Stimulated activated CD4-positive, alpha-beta T cell treated with anti-CD3 and anti-CD28 coated beads, Interleukin-4, amount 100 ng/mL, for 1 hour (primary cell): Measurements from ENCODE around the gene COLEC11.

ENCODE experiments used
- DNase-seq: peaks from one replicate; pipeline ENCODE4 v3.0.0-alpha.2; 2020

The COLEC11 gene

DNA sequence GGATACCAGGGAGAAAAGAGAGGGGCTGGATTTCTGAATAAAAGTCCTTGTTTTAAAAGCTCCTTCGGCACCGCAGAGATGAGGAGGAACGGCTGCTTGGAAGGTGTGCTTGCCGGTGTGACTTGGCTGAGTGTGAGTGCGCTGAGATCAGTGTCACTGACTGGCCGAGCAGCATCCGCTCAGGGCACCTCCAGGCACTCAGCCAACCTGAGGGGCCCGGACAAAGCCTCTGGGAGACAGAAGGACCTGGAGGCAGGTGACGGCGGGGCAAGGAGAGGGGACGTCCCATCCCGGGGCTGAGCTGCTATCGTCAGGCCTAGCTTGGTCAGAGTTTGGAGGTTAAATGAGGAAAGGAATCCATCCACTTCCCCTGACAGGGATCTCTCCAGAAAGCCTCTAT lies 46.3 kb downstream of the COLEC11 start:
- DNase-seq = no peak

GRCh38 chr2:3641841-3642421 lies 47.0 kb downstream of the COLEC11 start:
- no peak for DNase-seq

DNA sequence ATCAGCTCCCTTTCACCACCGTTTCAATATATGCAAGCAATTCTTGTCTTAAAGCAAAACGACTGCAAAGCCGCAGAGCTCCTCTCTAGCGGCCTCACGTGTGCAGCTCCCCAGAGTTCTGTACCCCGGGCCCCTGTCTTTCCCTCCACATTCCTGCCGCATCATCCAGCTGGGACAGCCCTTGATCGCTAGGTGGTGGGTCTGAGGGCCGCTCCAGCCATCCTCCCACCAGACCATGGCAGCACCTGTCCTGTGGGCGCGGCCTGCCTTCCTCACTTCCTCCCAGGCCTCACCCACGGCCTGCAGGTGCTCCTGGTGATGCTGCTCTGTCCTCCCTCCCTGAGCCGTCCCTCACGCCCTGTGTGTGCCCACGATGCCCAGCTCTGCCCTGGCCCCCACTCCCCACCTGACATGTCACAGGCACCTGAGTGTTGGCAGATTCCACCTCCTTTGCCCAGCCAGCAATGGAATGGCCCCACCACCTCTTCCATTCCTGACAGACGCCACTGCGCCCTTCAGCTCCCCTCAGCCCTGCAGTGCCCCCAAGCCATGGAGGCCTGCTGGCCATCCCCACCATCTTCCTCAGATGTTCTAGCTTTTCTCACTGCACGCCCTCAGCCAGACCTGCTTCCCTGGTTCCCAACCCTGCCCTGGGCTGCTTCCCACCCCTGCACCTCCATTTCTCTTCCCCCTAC lies 47.8 kb downstream of the COLEC11 start:
- DNase-seq = no peak

GRCh38 chr2:3643371-3644245 lies 48.7 kb downstream of the COLEC11 start:
- DNase-seq = no peak

DNA sequence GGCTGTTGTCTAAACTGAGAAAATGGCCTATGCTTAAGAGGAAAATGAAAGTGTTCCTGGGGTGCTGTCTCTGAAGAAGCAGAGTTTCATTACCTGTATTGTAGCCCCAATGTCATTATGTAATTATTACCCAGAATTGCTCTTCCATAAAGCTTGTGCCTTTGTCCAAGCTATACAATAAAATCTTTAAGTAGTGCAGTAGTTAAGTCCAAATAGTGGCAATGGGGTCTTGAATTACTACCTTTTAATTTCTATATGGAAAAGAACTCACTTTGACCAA lies 49.3 kb downstream of the COLEC11 start:
- no peak for DNase-seq

DNA sequence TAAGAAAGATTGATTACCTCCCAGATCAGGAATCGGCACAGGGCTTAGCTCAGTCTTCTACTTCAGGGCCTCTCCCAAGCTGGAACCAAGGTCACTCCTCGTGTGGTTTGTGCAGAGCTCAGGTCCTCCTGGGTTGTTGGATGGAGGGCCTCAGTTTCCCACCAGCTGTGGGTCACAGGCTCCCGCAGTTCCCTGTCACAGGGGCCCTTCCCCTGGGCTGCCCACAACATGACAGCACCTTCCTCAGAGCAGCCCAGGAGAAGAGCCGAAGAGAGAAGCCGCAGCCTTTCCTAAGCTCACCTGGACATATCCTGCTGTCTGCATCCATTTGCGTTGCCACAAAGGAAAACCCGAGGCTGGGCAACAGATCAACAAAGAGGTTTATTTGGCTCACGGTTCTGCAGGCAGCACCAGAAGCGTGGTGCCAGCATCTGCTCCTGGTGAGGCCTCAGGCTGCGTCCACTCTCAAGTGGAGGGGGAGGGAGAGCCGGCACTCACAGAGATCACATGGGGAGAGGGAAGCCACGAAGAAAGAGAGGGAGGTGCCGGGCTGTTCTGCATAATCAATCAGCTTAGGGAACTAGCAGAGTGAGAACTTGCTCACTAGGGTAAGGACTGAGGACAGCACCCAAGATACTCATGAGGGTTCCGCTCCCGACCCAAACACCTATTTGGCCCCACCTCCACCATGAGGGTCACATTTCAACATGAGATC lies 50.1 kb downstream of the COLEC11 start:
- no peak for DNase-seq

DNA sequence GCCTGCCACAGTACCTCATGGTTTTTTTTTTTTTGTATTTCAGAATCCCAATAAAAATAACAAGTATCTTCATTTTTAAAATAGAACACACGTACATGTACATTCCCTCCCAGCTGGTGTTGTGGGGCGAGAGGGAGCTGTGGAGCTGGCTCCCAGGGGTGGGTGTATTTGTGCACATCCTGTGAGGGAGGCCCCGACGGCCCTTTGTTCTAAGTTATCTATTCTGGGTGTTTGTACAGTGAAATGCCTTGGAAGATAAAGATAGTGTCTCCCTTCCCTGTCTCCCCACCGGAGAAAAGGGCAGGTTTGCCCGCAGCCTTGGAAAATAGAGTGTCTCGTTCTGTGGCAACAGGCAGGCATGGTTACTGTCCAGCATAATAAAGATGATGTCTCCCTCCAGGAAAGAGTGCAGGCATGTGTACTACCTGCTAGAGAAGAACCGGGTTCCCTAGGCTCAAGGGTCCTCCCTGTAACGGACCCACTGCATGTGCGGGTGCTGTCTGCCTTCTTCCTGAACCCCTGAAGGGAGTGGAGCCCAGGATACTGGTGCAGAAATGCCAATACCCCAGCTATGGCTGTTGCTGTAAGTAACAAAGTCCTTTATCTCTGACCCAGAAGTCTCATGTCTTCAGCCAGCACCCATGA lies 51.0 kb downstream of the COLEC11 start:
- no peak for DNase-seq

- no peak for DNase-seq
These were observed 51.5 kb downstream of the COLEC11 start for GRCh38 chr2:3646446-3646845.

DNA sequence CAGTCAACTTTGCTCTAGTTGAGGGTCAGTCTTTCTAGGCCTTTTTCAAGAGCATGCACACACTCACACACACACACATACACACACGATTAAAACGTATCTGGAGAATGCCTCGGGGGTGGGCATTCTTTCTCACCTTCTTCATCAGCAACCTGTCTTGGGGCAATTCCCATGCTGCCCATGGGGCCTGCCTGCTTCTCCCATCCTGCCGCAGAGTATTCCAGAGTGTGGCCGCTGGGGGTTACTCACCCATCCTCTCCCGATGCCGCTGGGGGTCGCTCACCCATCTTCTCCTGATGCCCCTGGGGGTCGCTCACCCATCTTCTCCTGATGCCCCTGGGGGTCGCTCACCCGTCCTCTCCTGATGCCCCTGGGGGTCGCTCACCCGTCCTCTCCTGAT lies 52.3 kb downstream of the COLEC11 start:
- DNase-seq = no peak

DNA sequence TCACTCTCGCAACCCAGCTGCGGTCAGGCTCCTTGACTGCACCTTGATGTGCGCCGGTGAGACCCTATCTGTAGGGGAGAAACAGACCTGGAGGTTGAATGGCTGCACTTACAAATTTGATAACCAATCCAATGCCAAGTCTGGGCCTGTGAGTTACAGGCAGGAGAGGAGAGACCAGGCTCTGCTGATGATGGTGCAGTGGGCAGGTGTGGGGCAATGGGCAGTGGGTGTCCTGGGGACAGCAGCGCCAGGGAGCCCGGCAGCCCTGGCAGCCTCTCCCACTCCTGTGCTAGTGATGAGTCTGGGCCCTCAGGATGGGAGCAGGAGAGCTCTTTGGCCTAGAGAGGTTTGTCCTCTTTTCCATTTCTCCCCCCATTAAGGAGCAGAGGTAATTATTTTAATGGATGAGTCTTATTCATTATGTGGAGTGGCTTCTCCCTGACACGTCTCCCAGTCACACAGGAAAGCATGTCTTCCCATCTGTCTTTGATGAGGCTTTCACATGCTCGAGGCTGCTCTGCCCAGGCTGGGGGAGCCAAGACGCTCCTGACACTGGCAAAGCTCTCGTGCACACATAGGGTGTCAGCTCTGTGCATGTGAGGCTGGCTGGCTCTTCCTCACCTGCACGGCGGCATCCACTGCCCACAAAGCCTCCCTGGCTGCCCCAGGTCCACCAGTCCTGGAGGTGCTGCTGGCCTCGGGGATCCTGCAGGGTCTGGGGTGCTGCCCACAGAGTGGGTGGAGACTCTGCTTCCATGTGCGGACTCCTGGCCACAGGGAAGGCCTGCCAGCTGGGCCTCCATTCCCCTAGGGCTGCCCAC lies 53.1 kb downstream of the COLEC11 start:
- no peak for DNase-seq

- DNase-seq = no peak
These were observed 53.8 kb downstream of the COLEC11 start for GRCh38 chr2:3648652-3649177.

DNA sequence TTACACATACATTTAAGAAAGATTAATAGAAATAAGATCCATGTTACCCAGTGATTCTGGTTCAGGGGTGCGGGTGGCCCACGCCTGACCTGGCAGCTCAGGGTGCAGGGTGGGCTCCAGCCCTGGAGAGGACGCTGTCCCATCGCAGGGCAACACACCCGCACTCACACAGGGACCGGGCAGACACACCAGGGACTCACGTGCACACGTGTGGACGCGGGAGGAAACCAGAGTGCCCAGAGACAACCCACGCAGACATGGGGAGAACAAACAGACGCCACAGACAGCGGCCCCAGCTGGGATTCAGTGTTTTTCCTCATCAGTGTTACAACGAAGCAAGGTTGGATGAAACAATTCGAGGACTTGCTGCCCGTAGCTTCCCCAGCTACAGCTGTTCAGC lies 54.7 kb downstream of the COLEC11 start:
- no peak for DNase-seq

- DNase-seq = no peak
These were observed 55.4 kb downstream of the COLEC11 start for GRCh38 chr2:3650140-3650920.

GRCh38 chr2:3651691-3652648 lies 57.1 kb downstream of the COLEC11 start:
- peak; percentile 53 for DNase-seq

DNA sequence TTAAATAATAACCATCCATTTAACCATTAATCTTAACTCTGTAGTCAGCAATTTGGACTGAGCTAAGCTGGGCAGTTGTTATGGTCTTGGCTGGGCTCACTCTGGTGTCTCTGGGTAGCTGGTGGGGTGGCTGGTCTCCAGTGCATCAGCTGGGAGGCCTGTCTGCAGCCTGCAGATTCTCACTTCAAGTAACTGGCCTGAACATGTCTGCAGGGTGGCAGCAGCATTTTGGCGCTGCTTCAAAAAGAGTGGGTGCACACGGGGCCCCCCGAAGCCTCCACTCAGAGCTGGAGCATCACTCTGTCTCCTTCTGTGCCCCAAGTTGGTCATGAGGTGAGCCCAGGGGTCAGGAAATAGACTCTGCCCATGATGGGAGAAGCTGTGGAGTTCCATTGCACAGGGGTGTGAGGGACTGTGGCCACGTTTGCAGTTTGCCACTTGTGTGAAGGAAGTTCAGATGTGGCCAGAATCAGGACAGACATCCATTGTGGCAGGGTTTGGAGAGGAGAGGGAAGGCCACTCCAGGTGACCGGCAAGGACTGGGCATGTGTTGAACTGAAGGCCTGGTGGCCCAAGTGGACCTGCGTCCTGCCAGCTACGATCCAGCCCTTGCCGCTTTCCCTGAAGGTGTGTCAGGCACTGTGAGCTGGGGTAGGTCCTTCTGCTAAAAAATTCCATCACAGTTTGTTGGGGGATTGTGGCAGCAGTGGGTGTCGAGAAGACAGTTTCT lies 58.1 kb downstream of the COLEC11 start:
- no peak for DNase-seq

DNA sequence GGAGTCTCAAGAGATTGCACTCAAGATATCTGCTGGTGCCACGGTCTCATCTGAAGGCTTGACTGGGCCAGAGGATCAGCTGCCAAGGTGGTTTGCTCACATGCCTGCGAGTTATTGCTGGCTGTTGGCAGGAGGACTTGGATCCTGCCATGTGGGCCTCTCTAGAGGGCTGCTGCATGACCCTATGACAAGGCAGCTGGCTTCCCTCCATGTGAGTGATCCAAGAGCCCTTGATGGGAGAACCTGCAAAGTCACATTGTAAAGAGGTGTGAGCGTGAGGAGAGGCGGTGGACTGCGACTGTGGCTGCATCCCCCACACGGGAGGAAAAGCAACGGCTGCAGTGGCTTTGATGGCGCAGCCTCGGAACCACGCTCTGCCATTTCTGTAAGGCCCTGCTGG lies 59.1 kb downstream of the COLEC11 start:
- no peak for DNase-seq

DNA sequence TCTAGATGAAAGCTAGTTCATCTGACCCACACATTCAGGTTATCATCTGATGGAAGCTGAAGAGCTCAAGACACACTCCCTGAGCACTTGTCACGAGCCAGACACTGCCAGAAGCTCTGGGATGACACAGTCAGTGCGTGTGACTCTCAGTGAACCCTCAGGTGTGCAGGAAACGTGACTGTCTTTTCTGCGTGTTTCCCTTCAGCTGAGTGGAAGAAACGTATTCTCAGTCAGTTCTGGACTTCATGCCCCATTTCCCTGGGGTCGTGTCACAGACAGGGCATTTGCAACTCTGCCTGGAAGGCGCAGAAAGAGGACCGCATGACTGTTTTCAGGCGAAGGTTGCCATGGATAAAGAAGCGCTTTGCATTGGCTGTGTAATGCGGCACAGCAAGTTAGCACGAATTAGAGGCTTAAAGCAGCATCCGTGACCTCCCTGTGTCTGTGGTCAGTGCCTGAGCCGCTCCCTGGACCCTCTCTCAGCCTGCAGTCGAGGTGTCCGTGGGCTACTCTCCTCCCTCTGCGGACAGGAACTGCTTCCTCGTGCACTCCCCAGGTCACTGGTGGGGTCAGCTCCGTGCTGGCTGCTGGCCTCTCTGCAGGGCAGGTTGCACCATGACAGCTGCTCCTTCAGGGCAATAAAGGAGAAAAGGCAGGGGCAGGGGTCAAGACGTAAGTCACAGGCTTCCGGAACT lies 59.8 kb downstream of the COLEC11 start:
- DNase-seq = no peak
